Measurements from ENCODE around the gene STK32C. TPM values are rescaled to one million over a fixed set of nuclear protein-coding genes. Genes with fewer than 3 reads are reported as not detected.

Gene STK32C
- total RNA-seq, 1 experiment from 2014 or later: 13.5 TPM

DNA sequence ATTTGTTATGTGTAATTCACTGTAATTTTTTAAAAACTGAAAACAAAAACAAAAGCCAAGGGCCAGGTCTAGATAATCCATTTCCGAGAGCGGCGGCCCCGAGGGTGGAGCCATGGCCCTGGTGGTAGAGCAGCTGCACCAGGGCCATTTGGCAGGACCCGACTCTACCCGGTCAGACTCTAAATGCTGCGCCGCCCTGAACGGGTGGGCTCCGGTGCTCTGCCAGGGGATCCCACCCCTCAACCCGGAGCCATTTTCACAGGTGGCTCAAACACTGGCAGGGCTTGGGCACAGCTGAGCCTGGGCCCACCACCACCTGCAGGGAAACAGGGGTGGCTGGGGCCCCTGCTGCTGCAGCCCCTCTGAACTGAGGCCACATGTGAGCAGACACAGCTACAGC, 64.1 kb downstream of the STK32C start:
- no peak overlapping the region for H3K4me3 Mint-ChIP-seq (ENCODE audit: low read depth, unreplicated experiment)
- H3K4me1 Mint-ChIP-seq (ENCODE audit: low read depth, unreplicated experiment): no peaks in the 10 kb centered on the region
- CTCF ChIA-PET: no interaction called here
- no peaks in the 10 kb centered on the region for H3K9me3 Mint-ChIP-seq (ENCODE audit: low read depth, unreplicated experiment)
- DNase-seq: no peak
- intact Hi-C loops (cut with micrococcal nuclease; ENCODE audit: unreplicated experiment): no loop called here
- no peaks in the 10 kb centered on the region for H3K27me3 Mint-ChIP-seq (ENCODE audit: unreplicated experiment)
- TF ChIP-seq, protein P1, sequence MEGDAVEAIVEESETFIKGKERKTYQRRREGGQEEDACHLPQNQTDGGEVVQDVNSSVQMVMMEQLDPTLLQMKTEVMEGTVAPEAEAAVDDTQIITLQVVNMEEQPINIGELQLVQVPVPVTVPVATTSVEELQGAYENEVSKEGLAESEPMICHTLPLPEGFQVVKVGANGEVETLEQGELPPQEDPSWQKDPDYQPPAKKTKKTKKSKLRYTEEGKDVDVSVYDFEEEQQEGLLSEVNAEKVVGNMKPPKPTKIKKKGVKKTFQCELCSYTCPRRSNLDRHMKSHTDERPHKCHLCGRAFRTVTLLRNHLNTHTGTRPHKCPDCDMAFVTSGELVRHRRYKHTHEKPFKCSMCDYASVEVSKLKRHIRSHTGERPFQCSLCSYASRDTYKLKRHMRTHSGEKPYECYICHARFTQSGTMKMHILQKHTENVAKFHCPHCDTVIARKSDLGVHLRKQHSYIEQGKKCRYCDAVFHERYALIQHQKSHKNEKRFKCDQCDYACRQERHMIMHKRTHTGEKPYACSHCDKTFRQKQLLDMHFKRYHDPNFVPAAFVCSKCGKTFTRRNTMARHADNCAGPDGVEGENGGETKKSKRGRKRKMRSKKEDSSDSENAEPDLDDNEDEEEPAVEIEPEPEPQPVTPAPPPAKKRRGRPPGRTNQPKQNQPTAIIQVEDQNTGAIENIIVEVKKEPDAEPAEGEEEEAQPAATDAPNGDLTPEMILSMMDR (IDR thresholded peaks at IDR 0.05; ENCODE audit: unreplicated experiment): no peak
- peaks cover 9% of the 10 kb centered on the region for H3K36me3 Mint-ChIP-seq (ENCODE audit: insufficient read depth, unreplicated experiment)
- BruUV-seq (replicated peaks): no TSS peak
- H3K27ac Mint-ChIP-seq (ENCODE audit: unreplicated experiment): no peak overlapping the region

DNA sequence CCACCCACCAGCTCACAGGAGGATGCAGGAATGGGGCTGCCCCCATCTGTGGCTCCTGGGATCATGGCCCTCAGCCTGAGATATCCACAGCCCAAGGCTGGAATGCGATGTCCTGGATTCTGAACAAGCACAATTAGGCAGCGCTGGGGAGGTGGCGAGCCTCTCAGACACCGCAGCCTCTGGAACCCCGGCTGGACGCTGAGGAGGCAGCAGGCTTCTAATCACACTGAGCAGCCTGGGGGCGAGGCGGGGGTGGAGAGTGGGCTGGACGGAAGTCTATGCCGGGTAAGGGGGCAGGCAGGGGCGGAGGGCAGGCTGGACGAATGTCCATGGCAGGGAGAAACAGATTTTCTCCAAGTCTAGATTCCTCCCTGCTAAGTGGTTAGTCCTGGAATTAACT, 64.6 kb downstream of the STK32C start:
- Mint-ChIP-seq H3K4me3 (ENCODE audit: low read depth, unreplicated experiment) (no peak overlapping the region), H3K36me3 (ENCODE audit: insufficient read depth, unreplicated experiment) (peaks cover 8% of the 10 kb centered on the region), H3K27ac (ENCODE audit: unreplicated experiment) (no peak overlapping the region), H3K27me3 (ENCODE audit: unreplicated experiment) (no peaks in the 10 kb centered on the region), H3K9me3 (ENCODE audit: low read depth, unreplicated experiment) (no peaks in the 10 kb centered on the region), H3K4me1 (ENCODE audit: low read depth, unreplicated experiment) (no peaks in the 10 kb centered on the region)
- TF ChIP-seq, protein P1 (IDR thresholded peaks at IDR 0.05; ENCODE audit: unreplicated experiment): no peak
- BruUV-seq (replicated peaks): no TSS peak
- DNase-seq: no peak
- intact Hi-C loops (cut with micrococcal nuclease; ENCODE audit: unreplicated experiment): no loop called here
- CTCF ChIA-PET: no interaction called here

DNA sequence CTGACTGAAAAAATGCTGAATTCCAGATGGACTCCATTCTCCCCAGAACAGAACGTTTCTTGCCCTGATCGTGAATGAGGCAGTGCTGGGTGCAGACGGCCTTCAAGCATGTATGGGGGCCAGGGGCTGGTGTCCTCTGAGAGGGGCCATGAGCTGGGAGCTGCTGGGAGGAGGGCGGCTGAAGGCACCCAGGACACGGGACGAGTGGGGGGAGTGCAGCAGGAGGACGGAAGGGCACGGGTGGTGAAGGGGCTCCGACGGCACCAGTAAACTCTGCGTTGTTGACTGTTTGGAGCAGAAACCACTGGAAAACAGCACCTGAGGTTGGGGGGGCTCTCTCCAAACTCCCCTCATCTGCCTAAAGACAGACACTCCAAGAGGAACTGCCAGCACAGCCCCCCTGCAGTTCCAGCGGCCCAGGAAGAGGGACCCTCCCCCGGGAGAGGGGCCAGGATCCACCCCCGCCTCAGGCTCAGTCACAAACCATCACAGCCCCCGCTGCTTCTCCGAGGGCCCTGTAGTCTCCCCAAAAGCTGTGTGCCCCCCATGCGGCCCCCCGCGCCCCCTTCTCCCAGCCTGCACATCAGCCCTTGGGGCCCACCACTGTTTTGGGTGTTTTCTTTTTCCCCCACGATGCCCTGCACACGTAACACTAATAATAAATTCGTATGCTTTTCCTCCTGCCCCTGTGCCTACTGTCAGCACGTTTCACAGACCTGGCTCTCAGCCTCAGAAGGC, 65.5 kb downstream of the STK32C start:
- TF ChIP-seq, protein P1 (IDR thresholded peaks at IDR 0.05; ENCODE audit: unreplicated experiment): no peak
- CTCF ChIA-PET: no interaction called here
- no peak overlapping the region for H3K4me3 Mint-ChIP-seq (ENCODE audit: low read depth, unreplicated experiment)
- intact Hi-C loops (cut with micrococcal nuclease; ENCODE audit: unreplicated experiment): no loop called here
- no peak overlapping the region for H3K27ac Mint-ChIP-seq (ENCODE audit: unreplicated experiment)
- no peak for DNase-seq
- H3K9me3 Mint-ChIP-seq (ENCODE audit: low read depth, unreplicated experiment): no peaks in the 10 kb centered on the region
- H3K4me1 Mint-ChIP-seq (ENCODE audit: low read depth, unreplicated experiment): no peaks in the 10 kb centered on the region
- BruUV-seq (replicated peaks): no TSS peak
- H3K36me3 Mint-ChIP-seq (ENCODE audit: insufficient read depth, unreplicated experiment): peaks cover 4% of the 10 kb centered on the region
- no peaks in the 10 kb centered on the region for H3K27me3 Mint-ChIP-seq (ENCODE audit: unreplicated experiment)

DNA sequence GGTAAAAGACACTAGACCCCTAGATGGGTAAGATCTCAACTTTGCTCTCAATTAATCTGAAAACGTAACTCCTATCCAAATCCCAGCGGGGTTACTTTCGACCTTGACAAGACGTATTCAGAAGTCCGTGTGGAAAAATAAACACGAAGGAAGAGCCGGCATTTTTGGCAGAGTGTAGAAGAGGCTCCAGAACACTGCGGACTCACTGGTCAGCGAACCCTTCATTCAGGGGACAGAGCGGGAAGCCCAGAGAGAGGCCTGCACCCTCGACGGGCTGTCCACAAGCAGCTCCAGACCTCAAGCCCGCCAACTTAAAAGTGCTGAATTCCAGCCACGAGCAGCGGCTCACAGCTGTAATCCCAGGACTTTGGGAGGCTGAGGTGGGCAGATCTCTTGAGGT, 66.3 kb downstream of the STK32C start:
- CTCF ChIA-PET: no interaction called here
- Mint-ChIP-seq H3K4me1 (ENCODE audit: low read depth, unreplicated experiment) (no peaks in the 10 kb centered on the region), H3K27me3 (ENCODE audit: unreplicated experiment) (no peaks in the 10 kb centered on the region), H3K36me3 (ENCODE audit: insufficient read depth, unreplicated experiment) (peaks cover 4% of the 10 kb centered on the region), H3K27ac (ENCODE audit: unreplicated experiment) (no peak overlapping the region), H3K9me3 (ENCODE audit: low read depth, unreplicated experiment) (no peaks in the 10 kb centered on the region), H3K4me3 (ENCODE audit: low read depth, unreplicated experiment) (no peak overlapping the region)
- no TSS peak for BruUV-seq (replicated peaks)
- no peak for DNase-seq
- TF ChIP-seq, protein P1 (IDR thresholded peaks at IDR 0.05; ENCODE audit: unreplicated experiment): no peak
- intact Hi-C loops (cut with micrococcal nuclease; ENCODE audit: unreplicated experiment): no loop called here
